ENCODE data around the gene TTC24.
A peak's percentile ranks its signal among the peaks of the same experiment; 100 is the strongest.
"Not testable (repeated sequence)": the region's sequence is repeated elsewhere in the genome, so short reads cannot be mapped to it uniquely, and the experiment has no call there.

TTC24 gene

DNA sequence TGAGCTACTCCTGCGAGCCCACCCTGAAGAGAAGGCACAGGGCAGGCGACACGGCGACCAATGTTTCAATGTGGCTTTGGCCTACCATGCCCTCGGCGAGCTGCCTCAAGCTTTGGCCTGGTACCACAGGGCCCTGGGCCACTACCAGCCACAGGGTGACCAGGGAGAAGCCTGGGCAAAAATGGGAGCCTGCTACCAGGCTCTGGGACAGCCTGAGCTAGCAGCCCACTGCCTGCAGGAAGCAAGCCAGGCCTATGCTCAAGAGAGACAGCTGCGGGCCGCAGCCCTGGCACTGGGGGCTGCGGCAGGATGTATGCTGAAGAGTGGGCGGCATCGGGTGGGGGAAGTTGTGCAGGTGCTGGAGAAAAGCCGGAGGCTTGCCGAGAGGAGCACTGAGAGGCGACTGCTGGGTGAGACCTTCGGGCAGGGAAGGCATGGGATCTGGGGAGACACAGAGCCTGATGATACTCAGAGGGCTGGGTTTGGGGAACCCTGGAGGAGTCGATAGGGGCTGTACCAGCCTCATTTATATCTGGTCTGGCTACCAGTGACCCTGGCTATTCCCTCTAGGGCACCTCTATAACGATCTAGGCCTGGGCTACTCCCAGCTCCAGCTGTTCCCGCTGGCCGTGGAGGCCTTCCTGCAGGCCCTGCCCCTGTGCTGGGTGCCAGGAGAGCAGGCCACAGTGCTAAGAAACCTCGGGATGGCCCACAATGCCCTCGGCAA lies 2.3 kb downstream of the TTC24 start:
- no peaks in the 10 kb centered on the region for H3K36me3 ChIP-seq (ENCODE audit: control insufficient read depth, insufficient read depth, low read length)
- H3K4me1 ChIP-seq (ENCODE audit: control insufficient read depth, insufficient read depth, low read length), result peaks cover 21% of the 10 kb centered on the region
- no peak overlapping the region for H3K4me3 ChIP-seq (ENCODE audit: low read length)
- H3K27me3 ChIP-seq (ENCODE audit: control insufficient read depth, insufficient read depth, low read length), result peaks cover 4% of the 10 kb centered on the region
- no peak overlapping the region for H3K9ac ChIP-seq (ENCODE audit: low read length)
- no peaks in the 10 kb centered on the region for H3K9me3 ChIP-seq (ENCODE audit: control insufficient read depth, low read length)

DNA sequence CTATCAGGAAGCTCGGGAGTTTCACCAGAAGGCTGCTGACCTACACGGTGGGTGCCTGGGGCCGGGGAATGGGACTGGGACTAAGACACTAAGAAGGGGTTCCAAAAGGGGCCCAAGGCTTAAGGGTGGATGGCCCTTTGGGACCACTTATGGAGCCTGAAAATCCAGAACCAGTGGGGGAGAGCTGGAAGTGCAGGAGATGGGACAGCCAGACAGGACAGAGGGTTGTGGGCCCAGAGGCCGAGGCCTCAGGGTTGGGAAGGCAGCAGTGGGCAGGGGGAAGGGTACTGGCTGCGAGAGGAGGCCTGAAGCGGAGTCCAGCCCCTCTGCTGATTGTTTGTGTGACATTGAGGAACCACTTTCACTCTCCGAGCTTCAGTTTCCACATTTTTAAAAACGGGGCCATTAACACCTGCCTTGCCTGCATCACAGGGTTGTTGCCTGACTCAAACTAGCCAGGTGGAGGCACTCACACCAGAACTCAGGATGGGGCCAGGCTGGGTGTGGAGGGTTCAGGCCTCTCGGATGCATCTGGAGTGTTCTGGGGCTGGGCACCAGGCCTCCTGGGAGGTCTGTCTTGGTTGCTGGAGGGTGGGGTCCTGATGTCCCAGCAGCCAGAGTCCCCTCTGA lies 3.0 kb downstream of the TTC24 start:
- peaks cover 4% of the 10 kb centered on the region for H3K27me3 ChIP-seq (ENCODE audit: control insufficient read depth, insufficient read depth, low read length)
- peaks cover 20% of the 10 kb centered on the region for H3K4me1 ChIP-seq (ENCODE audit: control insufficient read depth, insufficient read depth, low read length)
- no peaks in the 10 kb centered on the region for H3K36me3 ChIP-seq (ENCODE audit: control insufficient read depth, insufficient read depth, low read length)
- no peak overlapping the region for H3K4me3 ChIP-seq (ENCODE audit: low read length)
- H3K9ac ChIP-seq (ENCODE audit: low read length), result no peak overlapping the region
- H3K9me3 ChIP-seq (ENCODE audit: control insufficient read depth, low read length), result no peaks in the 10 kb centered on the region

DNA sequence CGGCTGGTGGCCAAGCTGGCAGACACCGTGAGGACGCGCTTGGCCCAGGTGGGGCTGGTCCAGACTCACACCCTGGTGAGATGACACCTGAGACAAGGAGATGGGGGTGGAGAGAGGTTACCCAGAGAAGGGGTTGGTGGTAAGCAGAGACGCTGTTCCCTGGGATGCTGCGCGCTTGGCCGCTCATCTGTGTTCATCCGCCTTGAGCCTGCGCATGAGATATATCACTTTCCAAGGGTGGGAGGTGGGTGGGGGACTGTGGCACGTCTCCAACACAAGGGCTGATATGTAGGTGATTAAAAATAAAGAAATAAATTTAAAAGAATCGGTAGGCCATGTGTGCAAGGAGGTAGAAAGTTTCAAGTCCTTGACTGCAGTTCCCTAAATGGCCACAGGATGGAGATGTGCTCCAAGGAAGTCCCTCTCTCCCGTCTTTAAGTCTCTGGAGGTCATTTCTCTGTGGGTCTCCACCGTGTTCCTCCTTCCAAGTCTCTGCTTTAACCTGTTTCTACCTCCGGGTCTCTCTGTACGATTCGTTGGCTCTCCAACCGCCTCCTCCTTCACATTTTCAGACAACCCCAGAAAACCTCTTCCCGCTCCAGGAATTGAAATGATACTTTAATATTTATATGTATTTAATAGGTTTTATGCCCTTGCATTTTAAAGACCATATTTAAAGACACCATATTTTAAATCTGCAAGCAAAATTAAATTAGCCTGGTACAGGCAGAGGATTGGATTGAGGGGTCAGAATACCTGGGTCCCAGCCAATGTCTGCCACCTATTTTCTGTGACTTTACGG lies 4.5 kb downstream of the TTC24 start:
- peaks cover 4% of the 10 kb centered on the region for H3K27me3 ChIP-seq (ENCODE audit: control insufficient read depth, insufficient read depth, low read length)
- no peak overlapping the region for H3K4me3 ChIP-seq (ENCODE audit: low read length)
- H3K9ac ChIP-seq (ENCODE audit: low read length), result no peak overlapping the region
- peaks cover 15% of the 10 kb centered on the region for H3K4me1 ChIP-seq (ENCODE audit: control insufficient read depth, insufficient read depth, low read length)
- H3K36me3 ChIP-seq (ENCODE audit: control insufficient read depth, insufficient read depth, low read length), result no peaks in the 10 kb centered on the region
- no peaks in the 10 kb centered on the region for H3K9me3 ChIP-seq (ENCODE audit: control insufficient read depth, low read length)

DNA sequence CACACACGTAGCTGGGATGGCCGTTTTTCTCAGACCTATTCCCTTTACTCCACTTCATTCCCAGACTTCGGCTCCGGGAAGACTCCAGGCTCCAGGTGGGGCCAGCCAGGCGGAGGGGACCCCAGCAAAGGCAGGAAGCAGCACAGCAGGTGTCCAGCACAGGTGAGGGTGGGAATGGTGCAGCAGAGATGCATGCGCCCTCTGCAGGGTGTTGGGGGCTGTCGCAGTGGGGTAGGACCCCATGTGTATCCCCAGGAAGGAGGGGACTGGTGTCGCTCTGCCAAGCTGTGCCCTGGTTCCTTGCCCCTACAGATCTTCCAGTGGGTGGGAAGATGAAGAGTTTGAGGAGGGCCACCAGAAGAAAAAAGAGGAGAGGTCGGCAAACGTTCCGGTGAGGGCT lies 5.3 kb downstream of the TTC24 start:
- Histone ChIP-seq H3K9ac (ENCODE audit: low read length) (no peak overlapping the region), H3K36me3 (ENCODE audit: control insufficient read depth, insufficient read depth, low read length) (no peaks in the 10 kb centered on the region), H3K4me1 (ENCODE audit: control insufficient read depth, insufficient read depth, low read length) (peaks cover 15% of the 10 kb centered on the region), H3K27me3 (ENCODE audit: control insufficient read depth, insufficient read depth, low read length) (peaks cover 4% of the 10 kb centered on the region), H3K4me3 (ENCODE audit: low read length) (no peak overlapping the region), H3K9me3 (ENCODE audit: control insufficient read depth, low read length) (no peaks in the 10 kb centered on the region)

DNA sequence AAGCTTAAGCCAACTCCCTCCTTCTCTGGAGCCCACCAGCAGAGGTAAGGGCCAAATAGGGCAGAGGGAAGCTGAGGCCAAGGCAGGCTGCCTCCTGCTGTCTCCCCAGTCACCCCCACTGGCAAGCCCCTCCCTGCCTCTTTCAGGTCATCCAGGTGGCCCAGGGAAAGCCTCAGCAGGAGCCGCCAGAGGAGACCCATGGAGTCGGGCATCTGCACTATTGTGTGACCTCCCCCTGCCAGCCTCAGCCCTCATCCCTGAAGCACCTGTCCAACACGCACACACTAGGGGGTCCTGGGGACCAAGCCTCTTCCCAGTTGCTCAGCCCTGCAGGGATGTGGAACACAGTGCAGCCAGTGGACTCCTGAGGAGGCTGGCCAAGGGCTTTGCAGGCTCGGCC lies 6.8 kb downstream of the TTC24 start:
- H3K4me3 ChIP-seq (ENCODE audit: low read length), result no peak overlapping the region
- H3K27me3 ChIP-seq (ENCODE audit: control insufficient read depth, insufficient read depth, low read length), result peaks cover 4% of the 10 kb centered on the region

DNA sequence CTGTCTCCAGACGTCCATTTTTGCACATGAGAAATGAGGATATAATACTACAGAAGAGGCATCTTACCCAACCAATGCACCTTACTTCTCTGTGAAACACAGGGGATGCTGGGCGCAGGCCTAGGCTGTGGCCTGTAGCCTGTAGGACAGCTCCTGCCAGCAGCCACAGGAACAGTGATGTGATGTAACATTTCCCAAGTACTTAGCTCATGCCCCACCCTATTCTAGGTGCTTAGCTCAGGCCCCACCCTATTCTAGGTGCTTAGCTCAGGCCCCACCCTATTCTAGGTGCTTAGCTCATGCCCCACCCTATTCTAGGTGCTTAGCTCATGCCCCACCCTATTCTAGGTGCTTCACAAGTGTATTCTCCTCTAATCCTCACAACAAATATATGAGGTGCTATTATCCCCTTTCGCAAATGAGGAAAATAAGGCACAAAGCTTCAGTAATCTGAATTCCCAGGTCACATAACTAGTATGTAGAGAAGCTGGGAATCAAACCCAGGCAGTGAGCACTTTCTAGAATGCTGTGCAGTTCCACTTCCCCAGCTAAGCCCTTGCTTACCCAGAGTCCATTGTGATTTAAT lies 7.5 kb downstream of the TTC24 start:
- Histone ChIP-seq H3K4me3 (ENCODE audit: low read length) (no peak overlapping the region), H3K9me3 (ENCODE audit: control insufficient read depth, low read length) (no peaks in the 10 kb centered on the region), H3K36me3 (ENCODE audit: control insufficient read depth, insufficient read depth, low read length) (no peaks in the 10 kb centered on the region), H3K9ac (ENCODE audit: low read length) (no peak overlapping the region), H3K27me3 (ENCODE audit: control insufficient read depth, insufficient read depth, low read length) (peaks cover 4% of the 10 kb centered on the region), H3K4me1 (ENCODE audit: control insufficient read depth, insufficient read depth, low read length) (peaks cover 25% of the 10 kb centered on the region)

More for the DNA sequence above, 6.8 kb downstream of the TTC24 start:
- no peaks in the 10 kb centered on the region for H3K36me3 ChIP-seq (ENCODE audit: control insufficient read depth, insufficient read depth, low read length)
- H3K4me1 ChIP-seq (ENCODE audit: control insufficient read depth, insufficient read depth, low read length), result peaks cover 22% of the 10 kb centered on the region
- no peaks in the 10 kb centered on the region for H3K9me3 ChIP-seq (ENCODE audit: control insufficient read depth, low read length)
- H3K9ac ChIP-seq (ENCODE audit: low read length), result no peak overlapping the region

DNA sequence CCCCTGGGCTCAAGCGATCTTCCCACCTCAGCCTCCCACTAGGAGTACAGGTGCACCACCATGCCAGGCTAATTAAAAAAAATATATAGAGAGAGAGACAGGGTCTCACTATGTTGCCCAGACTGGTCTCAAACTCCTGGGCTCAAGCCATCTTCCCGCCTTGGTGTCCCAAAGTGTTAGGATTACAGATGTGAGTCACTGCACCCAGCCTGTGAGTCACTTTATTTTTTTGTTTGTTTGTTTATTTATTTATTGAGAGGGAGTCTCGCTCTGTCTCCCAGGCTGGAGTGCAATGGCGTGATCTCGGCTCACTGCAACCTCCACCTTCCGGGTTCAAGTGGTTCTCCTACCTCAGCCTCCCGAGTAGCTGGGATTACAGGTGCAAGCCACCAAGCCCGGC lies 8.4 kb downstream of the TTC24 start:
- not testable (repeated sequence) for H3K27me3 ChIP-seq (ENCODE audit: control insufficient read depth, insufficient read depth, low read length); H3K4me3 ChIP-seq (ENCODE audit: low read length); H3K9me3 ChIP-seq (ENCODE audit: control insufficient read depth, low read length); H3K36me3 ChIP-seq (ENCODE audit: control insufficient read depth, insufficient read depth, low read length); H3K9ac ChIP-seq (ENCODE audit: low read length)
- peaks cover 34% of the 10 kb centered on the region for H3K4me1 ChIP-seq (ENCODE audit: control insufficient read depth, insufficient read depth, low read length)

DNA sequence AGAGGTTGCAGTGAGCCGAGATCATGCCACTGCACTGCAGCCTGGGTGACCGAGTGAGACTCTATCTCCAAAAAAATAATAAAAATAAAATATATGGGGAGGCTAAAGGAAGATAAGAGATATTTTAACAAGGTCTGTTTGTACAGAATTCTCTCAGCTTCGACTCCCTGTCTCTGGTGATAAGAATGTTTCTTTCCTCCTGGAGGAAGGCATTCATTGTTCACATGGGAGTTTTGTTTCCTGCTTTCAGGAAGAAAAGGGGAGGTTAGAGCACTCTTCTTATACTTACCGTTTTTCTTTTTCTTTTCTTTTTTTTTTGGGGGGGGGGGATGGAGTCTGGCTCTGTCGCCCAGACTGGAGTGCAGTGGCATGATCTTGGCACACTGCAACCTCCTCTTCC lies 10.0 kb downstream of the TTC24 start:
- no peak overlapping the region for H3K9ac ChIP-seq (ENCODE audit: low read length)
- H3K27me3 ChIP-seq (ENCODE audit: control insufficient read depth, insufficient read depth, low read length), result peaks cover 4% of the 10 kb centered on the region
- no peak overlapping the region for H3K4me3 ChIP-seq (ENCODE audit: low read length)
- no peaks in the 10 kb centered on the region for H3K9me3 ChIP-seq (ENCODE audit: control insufficient read depth, low read length)
- H3K4me1 ChIP-seq (ENCODE audit: control insufficient read depth, insufficient read depth, low read length), result peaks cover 28% of the 10 kb centered on the region
- no peaks in the 10 kb centered on the region for H3K36me3 ChIP-seq (ENCODE audit: control insufficient read depth, insufficient read depth, low read length)

DNA sequence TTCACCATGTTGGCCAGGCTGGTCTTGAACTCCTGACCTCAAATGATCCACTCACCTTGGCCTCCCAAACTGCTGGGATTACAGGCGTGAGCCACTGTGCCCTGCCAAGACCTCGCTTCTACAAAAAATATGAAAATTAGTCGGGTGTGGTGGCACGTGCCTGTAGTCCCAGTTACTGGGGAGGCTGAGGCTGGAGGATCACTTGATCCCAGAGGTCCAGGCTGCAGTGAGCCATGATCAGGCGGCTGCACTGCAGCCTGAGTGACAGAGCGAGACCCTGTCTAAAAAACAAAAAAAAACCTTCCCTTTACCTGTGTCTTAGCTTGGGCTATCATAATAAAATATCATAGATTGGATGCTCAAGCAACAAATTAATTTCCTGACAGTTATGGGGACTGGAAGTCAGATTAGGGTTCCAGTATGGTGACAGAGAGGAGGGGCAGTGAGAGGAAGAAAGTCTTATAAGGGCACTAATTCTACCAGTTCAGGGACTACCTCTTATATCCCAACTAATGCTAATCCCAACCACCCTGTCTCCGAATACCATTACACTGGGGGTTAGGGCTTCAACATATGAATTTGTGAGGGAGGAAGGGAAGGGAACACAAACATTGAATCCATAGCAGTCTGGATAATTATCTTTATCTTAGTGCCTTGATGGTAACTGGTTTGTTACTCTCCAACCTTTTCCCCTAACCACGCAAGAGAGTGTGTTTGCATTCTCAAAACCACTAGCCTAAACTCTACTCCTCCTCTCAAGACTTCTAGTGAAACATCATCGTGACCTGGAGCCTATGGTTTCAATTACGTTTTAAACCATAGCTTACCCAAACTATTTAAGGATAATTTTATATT lies 11.0 kb downstream of the TTC24 start:
- Histone ChIP-seq H3K9ac (ENCODE audit: low read length) (peak overlapping the region; percentile 97), H3K9me3 (ENCODE audit: control insufficient read depth, low read length) (no peaks in the 10 kb centered on the region), H3K4me3 (ENCODE audit: low read length) (peak overlapping the region; percentile 84), H3K27me3 (ENCODE audit: control insufficient read depth, insufficient read depth, low read length) (peaks cover 4% of the 10 kb centered on the region), H3K4me1 (ENCODE audit: control insufficient read depth, insufficient read depth, low read length) (peaks cover 28% of the 10 kb centered on the region), H3K36me3 (ENCODE audit: control insufficient read depth, insufficient read depth, low read length) (peaks cover 6% of the 10 kb centered on the region)

DNA sequence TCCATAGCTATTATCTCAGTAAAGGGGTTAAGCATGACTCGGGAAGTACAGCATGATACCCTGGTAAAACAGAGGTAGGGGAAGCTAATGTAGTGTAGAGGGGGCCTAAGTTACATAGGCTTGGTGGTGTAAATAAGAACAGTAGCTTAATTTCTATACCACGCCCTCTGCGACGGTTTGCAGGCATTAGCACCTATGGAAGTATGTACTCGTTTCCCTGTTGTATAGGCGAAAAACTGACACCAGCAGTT lies 11.6 kb downstream of the TTC24 start:
- Histone ChIP-seq H3K27me3 (ENCODE audit: control insufficient read depth, insufficient read depth, low read length) (peaks cover under 1% of the 10 kb centered on the region), H3K9me3 (ENCODE audit: control insufficient read depth, low read length) (no peaks in the 10 kb centered on the region), H3K36me3 (ENCODE audit: control insufficient read depth, insufficient read depth, low read length) (peaks cover 6% of the 10 kb centered on the region), H3K9ac (ENCODE audit: low read length) (peak overlapping the region; percentile 97), H3K4me1 (ENCODE audit: control insufficient read depth, insufficient read depth, low read length) (peaks cover 26% of the 10 kb centered on the region), H3K4me3 (ENCODE audit: low read length) (peak overlapping the region; percentile 84)

DNA sequence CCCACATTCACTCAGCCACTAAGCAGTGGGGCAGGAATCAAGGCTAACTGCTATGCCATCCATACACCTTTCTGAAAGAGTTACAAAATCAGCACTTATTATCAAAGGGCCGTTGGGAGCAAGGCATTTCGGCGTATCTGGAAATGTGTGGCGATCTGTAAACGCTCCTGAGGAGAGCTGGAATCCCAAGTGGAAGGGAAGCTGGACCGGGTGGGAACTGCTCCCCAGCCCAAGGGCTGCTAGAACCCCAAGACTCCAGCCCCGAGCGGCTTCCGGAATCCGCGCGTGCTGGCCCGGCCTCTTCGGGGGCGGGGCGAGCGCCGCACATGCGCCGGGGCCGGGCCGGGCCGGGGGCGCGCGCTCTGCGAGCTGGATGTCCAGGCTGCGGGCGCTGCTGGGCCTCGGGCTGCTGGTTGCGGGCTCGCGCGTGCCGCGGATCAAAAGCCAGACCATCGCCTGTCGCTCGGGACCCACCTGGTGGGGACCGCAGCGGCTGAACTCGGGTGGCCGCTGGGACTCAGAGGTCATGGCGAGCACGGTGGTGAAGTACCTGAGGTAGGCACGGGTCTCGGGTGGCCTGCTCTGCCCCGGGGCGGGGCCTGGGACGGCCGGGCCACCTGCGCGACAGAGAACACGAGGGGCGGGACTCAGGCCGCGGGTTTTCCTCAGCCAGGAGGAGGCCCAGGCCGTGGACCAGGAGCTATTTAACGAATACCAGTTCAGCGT lies 12.1 kb downstream of the TTC24 start, which contains the start of gene NAXE:
Gene NAXE, plus strand, starts transcription at position 345 of the 726 bp plus-strand sequence. Its CDS starts 29 bp downstream, at position 374.
- peak within 1 kb of the TSS; percentile 84 for H3K4me3 ChIP-seq (ENCODE audit: low read length)

More for the DNA sequence above, 12.1 kb downstream of the TTC24 start, which contains the start of gene NAXE:
- peaks cover 10% of the 10 kb centered on the region for H3K36me3 ChIP-seq (ENCODE audit: control insufficient read depth, insufficient read depth, low read length)
- H3K9me3 ChIP-seq (ENCODE audit: control insufficient read depth, low read length), result no peaks in the 10 kb centered on the region
- no peaks in the 10 kb centered on the region for H3K27me3 ChIP-seq (ENCODE audit: control insufficient read depth, insufficient read depth, low read length)
- H3K4me1 ChIP-seq (ENCODE audit: control insufficient read depth, insufficient read depth, low read length), result peaks cover 21% of the 10 kb centered on the region
- H3K9ac ChIP-seq (ENCODE audit: low read length), result peak within 1 kb of the TSS; percentile 97
